Pancreas (tissue), 10 donors: ENCODE results near the gene BCL10. TPM values are rescaled to one million over a fixed set of nuclear protein-coding genes. Genes with fewer than 3 reads are reported as not detected.

ENCODE experiments used
- ATAC-seq, 4 donors: fragments of 200-7000 bp; cut with Tn5 transposase; one replicate each; pipeline versions ENCODE4 v1.8.0 to v1.9.1; 2020; ENCODE audit warnings: mild to moderate bottlenecking in 4 of 4, moderate library complexity in 4 of 4
- DNase-seq, 6 donors: peaks; one replicate each; pipeline ENCODE4 v3.0.0-alpha.2; 2020
- FAIRE-seq: peaks from 2 replicates; lab custom pipeline; 2012; peaks lifted over from hg19 to GRCh38; lab: Jason Lieb, UNC
- H3K27ac ChIP-seq, 4 donors: fragments of 200-600 bp; sonication (generic); 1 replicate in 3 of 4; 2 replicates in 1 of 4; pipeline versions ENCODE4 v1.5.0 to v1.8.0; 2020
- H3K27me3 ChIP-seq, 4 donors: fragments of 200-600 bp; one replicate each; pipeline ENCODE4 v1.8.0; 2021
- H3K36me3 ChIP-seq, 3 donors: fragments of 200-600 bp; sonication (generic) in 1 of 3; one replicate each; pipeline versions ENCODE4 v1.5.0 to v1.8.0; 2020 to 2021
- H3K4me1 ChIP-seq, 3 donors: fragments of 200-600 bp; one replicate each; pipeline ENCODE4 v1.8.0; 2021
- H3K4me3 ChIP-seq, 4 donors: fragments of 200-600 bp; sonication (generic) in 2 of 4; one replicate each; pipeline versions ENCODE4 v1.5.0 to v1.8.0; 2020 to 2021
- H3K9me3 ChIP-seq, 4 donors: fragments of 200-600 bp; one replicate each; pipeline ENCODE4 v1.8.0; 2021
- WGBS, 2 donors: extraction: QIAGEN DNeasy Blood & Tissue Kit; methylation state at CpG; one replicate each; pipeline ENCODE4 v1.1.7; 2013; 5-methylcytosine and 5-hydroxymethylcytosine counted together
- intact Hi-C, 3 donors: fragments of 100-400 bp; cut with DNase I; formaldehyde crosslinking; loops; one replicate each; pipeline versions ENCODE4 v1.11.1 to v1.14.2; 2022
- polyA plus RNA-seq, 2 donors: library from polyadenylated mRNA; stranded (reverse); fragments of 200-250 nt; gene quantifications; one replicate each; pipeline ENCODE4 v1.2.3, GENCODE V29; 2013
- total RNA-seq, 6 donors: library from RNA; stranded (reverse); fragmentation: NEBNext Ultra II Directional in 4 of 6; extraction: Animal tissue kit (Norgen Biotek cat#: 25700) in 4 of 6; gene quantifications; one replicate each; pipeline versions ENCODE4 v1.2.1 to v1.2.4, GENCODE V29; 2021 to 2023
- TF ChIP-seq, protein P1 (sequence below), 4 donors: fragments of 200-600 bp; sonication (generic) in 3 of 4; IDR thresholded peaks; one replicate each; pipeline versions ENCODE4 v1.5.0 to v1.8.0; 2021; ENCODE audit warnings: antibody characterized with exemption in 4 of 4
- donor health status: healthy with polysubstance abuse.
- donor health status: DM: no; HTN: no; CAD: no; lungs with moderate emphysema.
- donor health status: DM: no; HTN: no; CAD: no.
- donor health status: control.
- donor health status: control.
- donor health status: Bipolar disorder and iron deficiency.
- donor health status: DM: yes; HTN: yes; CAD: no.
- donor health status: DM: no; HTN: no; CAD: no.
- donor health status: DM: no; HTN: no; CAD: no.
- donor health status: DM: yes; HTN: yes; CAD: no.

Gene BCL10
- total RNA-seq, result 10 to 100 TPM in 2 of 6 donors, 1 to 10 TPM in 4; 6.3 to 16.9 (median 8.5) TPM
- 1 to 10 TPM; 3.2 to 4.6 TPM for polyA plus RNA-seq

DNA sequence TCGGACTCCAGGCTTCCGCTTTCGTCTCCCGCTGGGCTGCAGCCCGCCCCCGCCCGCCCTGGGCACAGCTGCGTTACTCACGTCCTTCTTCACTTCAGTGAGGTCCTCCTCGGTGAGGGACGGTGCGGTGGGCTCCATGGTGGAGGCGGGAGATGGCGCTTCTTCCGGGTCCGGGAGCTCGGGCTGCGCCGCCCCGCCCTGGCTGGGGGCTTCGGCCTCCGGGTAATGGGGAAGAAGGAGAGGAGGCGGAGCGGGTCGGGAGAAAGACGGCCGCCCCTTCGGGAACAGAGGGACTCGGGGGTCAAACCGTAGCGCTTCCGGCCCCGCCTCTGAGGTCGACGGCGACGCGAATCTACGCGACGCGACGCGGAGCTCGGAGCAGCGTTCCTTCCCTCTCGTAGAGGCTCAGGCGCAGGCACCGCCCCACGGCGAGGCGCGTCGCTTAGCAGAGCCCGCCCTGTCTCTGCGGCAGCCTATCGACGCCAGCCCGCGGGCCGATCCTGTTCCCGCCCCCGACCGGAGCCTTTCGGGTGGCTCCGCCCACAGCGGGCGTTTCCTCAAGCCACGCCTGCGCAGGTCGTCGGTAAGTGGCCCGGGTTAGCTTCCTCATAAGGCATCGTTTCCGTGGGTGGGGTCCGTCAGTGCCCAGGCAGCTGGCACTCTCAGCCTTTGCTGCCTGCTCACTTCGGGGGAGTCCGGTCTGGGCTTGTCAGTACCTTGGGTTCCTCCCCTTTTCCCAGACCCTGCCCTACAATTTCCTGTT lies at the start of gene BCL10:
BCL10 (minus strand) TSS at position 418 of the 763 bp plus-strand sequence; CDS start at position 138, 280 bp downstream.
- intact Hi-C loops, result no loop called here
- Histone ChIP-seq H3K4me1 (peaks cover 18 to 28% (median 25%) of the 10 kb centered on the region in 3 donors), H3K36me3 (no peaks in the 10 kb centered on the region), H3K27me3 (no peaks in the 10 kb centered on the region), H3K9me3 (no peaks in the 10 kb centered on the region), H3K27ac (peak within 1 kb of the TSS; percentile 91 to 97 (median 94)), H3K4me3 (peak within 1 kb of the TSS; percentile 47 to 97 (median 69))
- DNase-seq (peak; percentile 98 to 99 (median 98)), ATAC-seq (peak; percentile 93 to 96 (median 96)), FAIRE-seq (no peak)
- 0% methylated on average over 58 to 78 of the region's 78 CpGs for WGBS, 2 donors
- TF ChIP-seq, protein P1, sequence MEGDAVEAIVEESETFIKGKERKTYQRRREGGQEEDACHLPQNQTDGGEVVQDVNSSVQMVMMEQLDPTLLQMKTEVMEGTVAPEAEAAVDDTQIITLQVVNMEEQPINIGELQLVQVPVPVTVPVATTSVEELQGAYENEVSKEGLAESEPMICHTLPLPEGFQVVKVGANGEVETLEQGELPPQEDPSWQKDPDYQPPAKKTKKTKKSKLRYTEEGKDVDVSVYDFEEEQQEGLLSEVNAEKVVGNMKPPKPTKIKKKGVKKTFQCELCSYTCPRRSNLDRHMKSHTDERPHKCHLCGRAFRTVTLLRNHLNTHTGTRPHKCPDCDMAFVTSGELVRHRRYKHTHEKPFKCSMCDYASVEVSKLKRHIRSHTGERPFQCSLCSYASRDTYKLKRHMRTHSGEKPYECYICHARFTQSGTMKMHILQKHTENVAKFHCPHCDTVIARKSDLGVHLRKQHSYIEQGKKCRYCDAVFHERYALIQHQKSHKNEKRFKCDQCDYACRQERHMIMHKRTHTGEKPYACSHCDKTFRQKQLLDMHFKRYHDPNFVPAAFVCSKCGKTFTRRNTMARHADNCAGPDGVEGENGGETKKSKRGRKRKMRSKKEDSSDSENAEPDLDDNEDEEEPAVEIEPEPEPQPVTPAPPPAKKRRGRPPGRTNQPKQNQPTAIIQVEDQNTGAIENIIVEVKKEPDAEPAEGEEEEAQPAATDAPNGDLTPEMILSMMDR (IDR thresholded peaks at IDR 0.05), result no peak

DNA sequence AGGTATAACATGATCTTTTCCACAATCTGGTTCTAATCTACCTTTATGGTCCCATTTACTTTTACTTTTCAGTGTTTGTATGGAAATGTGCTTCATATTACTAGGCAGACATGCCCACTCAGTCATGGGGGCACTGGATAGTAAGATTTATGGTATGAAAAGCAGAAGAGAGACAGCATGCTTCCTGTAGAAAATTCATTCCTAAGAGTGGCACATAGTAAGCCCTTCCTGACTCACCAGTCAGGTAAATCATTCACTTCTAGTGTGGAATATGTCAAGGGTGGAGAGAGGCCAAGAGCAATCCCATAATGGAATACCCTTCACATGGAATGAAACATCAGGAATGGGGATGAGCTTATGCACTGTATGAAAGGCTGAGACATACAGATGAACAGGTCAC lies 49.5 kb upstream of the BCL10 start:
- Histone ChIP-seq H3K4me3 (no peak overlapping the region), H3K9me3 (no peaks in the 10 kb centered on the region), H3K4me1 (peaks cover 0 to 11% (median 6%) of the 10 kb centered on the region in 3 donors), H3K27ac (peak overlapping the region in 1 of 4 donors; percentile 0), H3K36me3 (no peaks in the 10 kb centered on the region), H3K27me3 (no peaks in the 10 kb centered on the region)
- FAIRE-seq, result no peak
- peak; percentile 61 to 78 (median 70) for ATAC-seq
- TF ChIP-seq, protein P1 (IDR thresholded peaks at IDR 0.05), result no peak
- DNase-seq, result no peak
- intact Hi-C loops, result no loop called here

DNA sequence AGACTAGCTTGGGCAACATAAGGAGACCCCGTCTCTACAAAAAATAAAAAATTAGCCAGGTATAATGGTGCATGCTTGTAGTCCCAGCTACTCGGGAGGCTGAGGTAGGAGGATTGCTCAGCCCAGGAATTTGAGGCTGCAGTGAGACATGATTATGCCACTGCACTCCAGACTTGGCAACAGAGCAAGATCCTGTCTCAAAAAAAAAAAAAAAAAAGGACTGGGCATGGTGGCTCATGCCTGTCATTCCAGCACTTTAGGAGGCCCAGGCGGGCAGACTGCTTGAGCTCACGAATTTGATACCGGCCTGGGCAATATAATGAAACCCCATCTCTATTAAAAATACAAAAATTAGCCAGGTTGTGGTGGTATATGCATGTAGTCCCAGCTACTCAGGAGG lies 47.3 kb upstream of the BCL10 start:
- Histone ChIP-seq H3K27ac (no peak overlapping the region), H3K9me3 (no peaks in the 10 kb centered on the region), H3K36me3 (peaks cover 0 to 7% (median 0%) of the 10 kb centered on the region in 3 donors), H3K4me1 (peaks cover 0 to 8% (median 6%) of the 10 kb centered on the region in 3 donors), H3K4me3 (no peak overlapping the region), H3K27me3 (no peaks in the 10 kb centered on the region)
- FAIRE-seq (no peak), DNase-seq (no peak), ATAC-seq (no peak)
- intact Hi-C loops, result no loop called here
- TF ChIP-seq, protein P1 (IDR thresholded peaks at IDR 0.05), result no peak
- WGBS, 2 donors, result 88 to 95% methylated on average over 5 of the region's 5 CpGs

DNA sequence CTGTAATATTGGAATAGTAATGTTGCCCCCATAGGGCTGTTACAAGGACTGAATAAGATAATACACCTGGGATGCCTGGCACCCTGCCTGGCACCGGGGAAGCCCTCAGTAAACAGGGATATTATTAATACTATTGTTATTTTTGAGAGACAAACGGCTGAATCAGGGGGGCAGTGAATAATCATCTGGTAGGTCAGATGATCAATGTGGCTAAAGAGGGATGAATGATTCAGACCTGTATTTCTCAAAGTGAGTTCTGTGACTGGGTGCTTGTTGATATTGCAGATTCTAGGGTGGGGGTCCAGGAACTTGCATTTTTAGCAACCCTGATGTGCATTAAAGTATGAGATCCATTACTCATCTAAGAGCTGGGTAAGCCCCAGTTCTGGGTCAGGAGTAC lies 46.2 kb upstream of the BCL10 start:
- DNase-seq (no peak), ATAC-seq (no peak), FAIRE-seq (no peak)
- Histone ChIP-seq H3K4me1 (peaks cover 0 to 6% (median 5%) of the 10 kb centered on the region in 3 donors), H3K9me3 (no peaks in the 10 kb centered on the region), H3K4me3 (no peak overlapping the region), H3K27me3 (no peaks in the 10 kb centered on the region), H3K36me3 (peaks cover 0 to 7% (median 0%) of the 10 kb centered on the region in 3 donors), H3K27ac (no peak overlapping the region)
- intact Hi-C loops, result no loop called here
- WGBS, 2 donors, result 82 to 93% methylated on average over 2 of the region's 2 CpGs
- TF ChIP-seq, protein P1 (IDR thresholded peaks at IDR 0.05), result no peak
